ENCODE results near the gene GRID1. TPM values are rescaled to one million over a fixed set of nuclear protein-coding genes. Genes with fewer than 3 reads are reported as not detected.

The GRID1 gene
- total and polyA plus RNA-seq, 10 of the 15 experiments (the other 5 are each of a cell fraction or from before 2014, with no cell fraction given), result 0.04 to 0.62 (median 0.08) TPM; not detected in 5

- TF ChIP-seq NRF1 (conservative IDR thresholded peaks at IDR 0.05; ENCODE audit: low read depth, low read length) (no peak), MLLT1 (IDR thresholded peaks at IDR 0.05) (no peak)
Observed at GRCh38 chr10:86315549-86315942, 51.0 kb downstream of the GRID1 start (continued).

GRCh38 chr10:86314616-86315548, 51.7 kb downstream of the GRID1 start:
- in situ Hi-C loops (cut with MboI), result no loop called here
- TF ChIP-seq PML (IDR thresholded peaks at IDR 0.05; ENCODE audit: low read length), result no peak
- no peak for TF ChIP-seq RAD51 (IDR thresholded peaks at IDR 0.05)
- no peak for TF ChIP-seq RAD21 (IDR thresholded peaks at IDR 0.05; ENCODE audit: insufficient read depth, low read depth, low read length)
- TF ChIP-seq BCL11A (IDR thresholded peaks at IDR 0.05; ENCODE audit: low read depth, low read length), result no peak
- no peak overlapping the region for H3K4me2 ChIP-seq (ENCODE audit: control insufficient read depth, insufficient read depth)
- no peaks in the 10 kb centered on the region for H4K20me1 ChIP-seq (ENCODE audit: control insufficient read depth, insufficient read depth)
- H3K36me3 ChIP-seq (ENCODE audit: control insufficient read depth in 2 of 2, insufficient read depth in 2 of 2, low read length in 1 of 2), result no peaks in the 10 kb centered on the region
- FAIRE-seq (no peak), DNase-seq (ENCODE audit: low read depth, low spot score) (no peak), ATAC-seq (no peak)
- no peaks in the 10 kb centered on the region for H3K9me3 ChIP-seq (replicated peaks; ENCODE audit: control insufficient read depth, insufficient read depth, low read length)
- intact Hi-C loops (cut with micrococcal nuclease; ENCODE audit: unreplicated experiment), result no loop called here
- no peak overlapping the region for H3K27ac ChIP-seq (ENCODE audit: control insufficient read depth, insufficient read depth)
- H3K4me1 ChIP-seq (ENCODE audit: control insufficient read depth, insufficient read depth, low read length), result no peaks in the 10 kb centered on the region
- SMC1A ChIA-PET (ENCODE audit: uncharacterized antibody, unreplicated experiment), result no interaction called here
- no TSS peak for BruUV-seq (replicated peaks)
- H3K27me3 ChIP-seq (replicated peaks in 1 of 2; ENCODE audit: control insufficient read depth in 2 of 2, insufficient read depth in 2 of 2, low read length in 1 of 2), result no peaks in the 10 kb centered on the region; a peak in 1 of 4 replicates
- H3K9ac ChIP-seq (ENCODE audit: control insufficient read depth, insufficient read depth, low read length), result no peak overlapping the region
- RAD21 ChIA-PET (ENCODE audit: unreplicated experiment), result no interaction called here
- CTCF ChIA-PET, result no interaction called here
- H2AFZ ChIP-seq (ENCODE audit: control insufficient read depth, low read depth, low read length), result no peak overlapping the region
- H3K4me3 ChIP-seq, result no peak overlapping the region
- no peaks in the 10 kb centered on the region for H3K79me2 ChIP-seq (ENCODE audit: control insufficient read depth, insufficient read depth, low read length)
- WGBS (ENCODE audit: insufficient coverage, insufficient replicate concordance, low lambda C conversion rate, missing lambda C conversion rate), result 20% methylated on average over 7 of the region's 7 CpGs
- POLR2A ChIA-PET, result no interaction called here
